ENCODE measurements around the gene HRG. TPM values are rescaled to one million over a fixed set of nuclear protein-coding genes. Genes with fewer than 3 reads are reported as not detected.

Gene HRG
- total and polyA plus RNA-seq, 2 experiments from 2014 or later, result not detected

DNA sequence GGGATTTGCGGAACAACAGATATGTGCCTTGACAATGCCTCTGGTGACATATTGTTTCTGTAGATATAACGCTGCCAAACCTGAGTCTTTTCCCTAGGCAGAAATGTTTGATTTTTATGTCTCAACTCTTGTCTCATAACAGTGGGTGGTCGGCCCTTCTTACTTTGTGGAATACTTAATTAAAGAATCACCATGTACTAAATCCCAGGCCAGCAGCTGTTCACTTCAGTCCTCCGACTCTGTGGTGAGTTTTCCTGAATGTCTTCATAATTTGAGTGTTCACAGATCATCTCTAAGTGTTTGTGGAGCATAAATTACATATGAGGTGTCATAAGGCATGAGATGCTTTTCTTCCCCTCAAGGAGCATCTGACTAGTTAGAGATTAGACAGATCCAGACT lies 19.7 kb upstream of the HRG start:
- no peak for DNase-seq
- H4K20me1 ChIP-seq (ENCODE audit: insufficient read depth), result no peaks in the 10 kb centered on the region
- WGBS, 2 experiments (ENCODE audit: low coverage in 1 of 2, low lambda C conversion rate in 2 of 2, missing lambda C conversion rate in 2 of 2), result 43 to 48% methylated on average over 4 of the region's 4 CpGs

GRCh38 chr3:186646841-186647240 lies 19.0 kb upstream of the HRG start:
- Histone ChIP-seq H3K9me3 (ENCODE audit: low read depth) (no peaks in the 10 kb centered on the region), H3K4me1 (ENCODE audit: insufficient read depth) (no peaks in the 10 kb centered on the region), H3K27ac (no peak overlapping the region), H3K27me3 (replicated peaks; ENCODE audit: insufficient read depth) (peaks cover 51% of the 10 kb centered on the region), H3K4me3 (no peak overlapping the region), H3K36me3 (ENCODE audit: low read depth) (no peaks in the 10 kb centered on the region), H3F3A (ENCODE audit: insufficient read depth) (no peaks in the 10 kb centered on the region), H3K9me2 (ENCODE audit: insufficient read depth) (no peaks in the 10 kb centered on the region), H4K20me1 (ENCODE audit: insufficient read depth) (no peaks in the 10 kb centered on the region), H3K4me2 (ENCODE audit: unreplicated experiment) (no peak overlapping the region), H3K9ac (no peak overlapping the region), H3K79me2 (ENCODE audit: insufficient read depth) (no peaks in the 10 kb centered on the region), H2AFZ (no peak overlapping the region)
- TF ChIP-seq EZH2 (IDR thresholded peaks at IDR 0.05; ENCODE audit: insufficient read depth, poor library complexity, severe bottlenecking) (no peak), EZH2phosphoT487 (IDR thresholded peaks at IDR 0.05; ENCODE audit: insufficient read depth, low read depth) (no peak)
- DNase-seq, result no peak
- in situ Hi-C loops (cut with MboI), result no loop called here
- WGBS, 2 experiments (ENCODE audit: low coverage in 1 of 2, low lambda C conversion rate in 2 of 2, missing lambda C conversion rate in 2 of 2), result 21 to 27% methylated on average over 1 of the region's 1 CpG

More for the DNA sequence above, 19.7 kb upstream of the HRG start:
- Histone ChIP-seq H3K9me2 (ENCODE audit: insufficient read depth) (no peaks in the 10 kb centered on the region), H3K27me3 (replicated peaks; ENCODE audit: insufficient read depth) (peaks cover 50% of the 10 kb centered on the region), H3K4me3 (no peak overlapping the region), H3K4me1 (ENCODE audit: insufficient read depth) (no peaks in the 10 kb centered on the region), H3K4me2 (ENCODE audit: unreplicated experiment) (no peak overlapping the region), H3K36me3 (ENCODE audit: low read depth) (no peaks in the 10 kb centered on the region), H3K9ac (no peak overlapping the region), H2AFZ (no peak overlapping the region), H3K27ac (no peak overlapping the region), H3F3A (ENCODE audit: insufficient read depth) (no peaks in the 10 kb centered on the region), H3K9me3 (ENCODE audit: low read depth) (no peaks in the 10 kb centered on the region), H3K79me2 (ENCODE audit: insufficient read depth) (no peaks in the 10 kb centered on the region)
- TF ChIP-seq EZH2phosphoT487 (IDR thresholded peaks at IDR 0.05; ENCODE audit: insufficient read depth, low read depth), result no peak
- TF ChIP-seq EZH2 (IDR thresholded peaks at IDR 0.05; ENCODE audit: insufficient read depth, poor library complexity, severe bottlenecking), result no peak
- in situ Hi-C loops (cut with MboI), result no loop called here

DNA sequence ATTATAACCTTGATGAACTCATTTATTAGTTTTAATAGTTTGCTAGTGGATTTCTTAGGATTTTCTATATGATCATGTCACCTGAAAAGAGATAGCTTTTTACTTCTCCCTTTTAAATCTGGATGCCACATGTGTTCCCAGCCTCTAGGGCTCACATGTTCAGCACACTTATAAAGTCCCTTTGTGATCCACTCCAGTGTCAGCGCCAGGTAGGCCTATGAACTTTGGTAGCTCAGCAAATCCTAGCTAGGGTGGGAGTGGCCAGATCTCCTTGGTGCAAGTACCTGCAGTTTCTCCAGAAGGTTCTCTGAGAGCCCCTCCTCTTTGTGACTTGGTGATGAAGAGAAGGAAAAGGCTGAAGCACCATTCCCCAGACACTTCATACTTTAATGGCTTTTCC lies 17.0 kb upstream of the HRG start:
- DNase-seq, result no peak
- Histone ChIP-seq H4K20me1 (ENCODE audit: insufficient read depth) (no peaks in the 10 kb centered on the region), H3K79me2 (ENCODE audit: insufficient read depth) (no peaks in the 10 kb centered on the region), H3K36me3 (ENCODE audit: low read depth) (no peaks in the 10 kb centered on the region), H3K27me3 (replicated peaks; ENCODE audit: insufficient read depth) (peaks cover 36% of the 10 kb centered on the region), H3K9me2 (ENCODE audit: insufficient read depth) (no peaks in the 10 kb centered on the region), H3F3A (ENCODE audit: insufficient read depth) (no peaks in the 10 kb centered on the region), H3K9me3 (ENCODE audit: low read depth) (no peaks in the 10 kb centered on the region), H2AFZ (no peak overlapping the region), H3K27ac (no peak overlapping the region), H3K4me1 (ENCODE audit: insufficient read depth) (no peaks in the 10 kb centered on the region), H3K4me2 (ENCODE audit: unreplicated experiment) (no peak overlapping the region), H3K9ac (no peak overlapping the region), H3K4me3 (no peak overlapping the region)
- in situ Hi-C loops (cut with MboI), result no loop called here
- no peak for TF ChIP-seq EZH2 (IDR thresholded peaks at IDR 0.05; ENCODE audit: insufficient read depth, poor library complexity, severe bottlenecking)
- no peak for TF ChIP-seq EZH2phosphoT487 (IDR thresholded peaks at IDR 0.05; ENCODE audit: insufficient read depth, low read depth)
- WGBS, 2 experiments (ENCODE audit: low coverage in 1 of 2, low lambda C conversion rate in 2 of 2, missing lambda C conversion rate in 2 of 2), result 0% methylated on average over 1 of the region's 1 CpG

DNA sequence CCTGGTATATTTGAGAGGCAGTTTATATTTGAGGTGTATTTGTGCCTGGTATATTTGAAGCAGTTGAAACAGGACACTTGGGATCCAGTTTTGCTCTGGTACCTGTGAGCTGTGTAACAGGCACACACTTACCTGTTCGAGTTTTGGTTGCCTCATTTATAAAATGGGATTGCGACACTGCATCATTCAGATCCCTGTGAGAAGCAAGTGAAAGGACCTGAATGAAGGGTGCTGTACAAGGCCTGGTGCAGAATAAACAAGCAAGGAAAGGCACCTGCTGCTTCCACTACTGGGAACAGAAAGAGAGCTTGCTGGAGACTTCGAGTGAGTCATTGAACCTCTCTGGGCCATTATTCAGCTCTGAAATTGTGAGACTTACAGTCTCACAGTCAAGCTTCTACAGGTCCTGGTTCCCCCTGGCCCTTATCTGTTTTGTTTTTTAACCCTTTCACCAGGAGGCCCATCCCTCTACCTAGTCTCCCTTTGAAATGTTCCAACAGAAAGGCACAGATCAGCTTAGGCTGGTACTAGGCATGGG lies 14.1 kb upstream of the HRG start:
- H2AFZ ChIP-seq, result no peak overlapping the region
- H3K36me3 ChIP-seq (ENCODE audit: low read depth), result no peaks in the 10 kb centered on the region
- H4K20me1 ChIP-seq (ENCODE audit: insufficient read depth), result no peaks in the 10 kb centered on the region
- H3K4me3 ChIP-seq, result no peak overlapping the region
- 39 to 50% methylated on average over 3 of the region's 3 CpGs for WGBS, 2 experiments (ENCODE audit: low coverage in 1 of 2, low lambda C conversion rate in 2 of 2, missing lambda C conversion rate in 2 of 2)
- no peaks in the 10 kb centered on the region for H3K9me3 ChIP-seq (ENCODE audit: low read depth)
- H3K9ac ChIP-seq, result no peak overlapping the region
- in situ Hi-C loops (cut with MboI), result no loop called here
- no peaks in the 10 kb centered on the region for H3K79me2 ChIP-seq (ENCODE audit: insufficient read depth)
- no peaks in the 10 kb centered on the region for H3K4me1 ChIP-seq (ENCODE audit: insufficient read depth)
- DNase-seq, result no peak
- peaks cover 15% of the 10 kb centered on the region; the same call in 1 of the 2 replicates for H3K27me3 ChIP-seq (replicated peaks; ENCODE audit: insufficient read depth)
- H3K27ac ChIP-seq, result no peak overlapping the region
- TF ChIP-seq EZH2phosphoT487 (IDR thresholded peaks at IDR 0.05; ENCODE audit: insufficient read depth, low read depth) (no peak), EZH2 (IDR thresholded peaks at IDR 0.05; ENCODE audit: insufficient read depth, poor library complexity, severe bottlenecking) (no peak)
- H3F3A ChIP-seq (ENCODE audit: insufficient read depth), result no peaks in the 10 kb centered on the region
- no peak overlapping the region for H3K4me2 ChIP-seq (ENCODE audit: unreplicated experiment)
- no peaks in the 10 kb centered on the region for H3K9me2 ChIP-seq (ENCODE audit: insufficient read depth)

All from GM23248 (cell line).